Subcutaneous adipose tissue (tissue), 4 donors: Measurements from ENCODE around the gene CCER1. TPM values are rescaled to one million over a fixed set of nuclear protein-coding genes. Genes with fewer than 3 reads are reported as not detected.

Experiments
- total RNA-seq, 4 donors: library from RNA; depleted of rRNA; stranded (reverse); fragments of >200 nt; gene quantifications; one replicate each; pipeline ENCODE4 v1.1.0, GENCODE V29; 2016
- TF ChIP-seq, protein P1 (sequence below): fragments of 450-650 bp; IDR thresholded peaks from one replicate; pipeline ENCODE4 v1.5.1; 2016; ENCODE audit warnings: low read depth, mild to moderate bottlenecking, control low read depth, antibody characterized with exemption, moderate library complexity

Gene CCER1
- total RNA-seq, 4 donors from 2014 or later, result not detected

GRCh38 chr12:90979019-90979418 is 24.0 kb upstream of the CCER1 start:
- TF ChIP-seq, protein P1, sequence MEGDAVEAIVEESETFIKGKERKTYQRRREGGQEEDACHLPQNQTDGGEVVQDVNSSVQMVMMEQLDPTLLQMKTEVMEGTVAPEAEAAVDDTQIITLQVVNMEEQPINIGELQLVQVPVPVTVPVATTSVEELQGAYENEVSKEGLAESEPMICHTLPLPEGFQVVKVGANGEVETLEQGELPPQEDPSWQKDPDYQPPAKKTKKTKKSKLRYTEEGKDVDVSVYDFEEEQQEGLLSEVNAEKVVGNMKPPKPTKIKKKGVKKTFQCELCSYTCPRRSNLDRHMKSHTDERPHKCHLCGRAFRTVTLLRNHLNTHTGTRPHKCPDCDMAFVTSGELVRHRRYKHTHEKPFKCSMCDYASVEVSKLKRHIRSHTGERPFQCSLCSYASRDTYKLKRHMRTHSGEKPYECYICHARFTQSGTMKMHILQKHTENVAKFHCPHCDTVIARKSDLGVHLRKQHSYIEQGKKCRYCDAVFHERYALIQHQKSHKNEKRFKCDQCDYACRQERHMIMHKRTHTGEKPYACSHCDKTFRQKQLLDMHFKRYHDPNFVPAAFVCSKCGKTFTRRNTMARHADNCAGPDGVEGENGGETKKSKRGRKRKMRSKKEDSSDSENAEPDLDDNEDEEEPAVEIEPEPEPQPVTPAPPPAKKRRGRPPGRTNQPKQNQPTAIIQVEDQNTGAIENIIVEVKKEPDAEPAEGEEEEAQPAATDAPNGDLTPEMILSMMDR, result no peak

- TF ChIP-seq, protein P1, result no peak
Observed at GRCh38 chr12:90978117-90978770, 23.3 kb upstream of the CCER1 start.

DNA sequence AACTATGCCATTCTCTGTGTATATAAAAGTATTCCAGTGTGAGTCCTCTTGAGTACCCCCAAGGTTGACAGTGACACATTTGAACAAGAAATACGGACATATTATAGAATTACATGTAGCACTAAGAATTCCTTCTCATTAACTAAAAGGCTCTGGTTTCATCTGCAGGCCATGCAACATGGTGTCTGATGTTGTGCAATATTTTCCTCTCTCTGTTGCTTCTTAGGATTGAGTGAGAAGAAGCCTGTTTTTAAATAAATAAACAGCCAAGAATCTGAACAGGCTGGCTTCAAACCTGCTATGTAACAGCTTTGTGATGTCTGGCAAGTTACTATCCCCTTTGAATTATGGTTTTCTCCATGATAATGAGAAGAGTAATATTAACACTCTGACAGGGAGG is 22.2 kb upstream of the CCER1 start:
- TF ChIP-seq, protein P1, result no peak

GRCh38 chr12:90974286-90974685 is 19.3 kb upstream of the CCER1 start:
- TF ChIP-seq, protein P1, result no peak

DNA sequence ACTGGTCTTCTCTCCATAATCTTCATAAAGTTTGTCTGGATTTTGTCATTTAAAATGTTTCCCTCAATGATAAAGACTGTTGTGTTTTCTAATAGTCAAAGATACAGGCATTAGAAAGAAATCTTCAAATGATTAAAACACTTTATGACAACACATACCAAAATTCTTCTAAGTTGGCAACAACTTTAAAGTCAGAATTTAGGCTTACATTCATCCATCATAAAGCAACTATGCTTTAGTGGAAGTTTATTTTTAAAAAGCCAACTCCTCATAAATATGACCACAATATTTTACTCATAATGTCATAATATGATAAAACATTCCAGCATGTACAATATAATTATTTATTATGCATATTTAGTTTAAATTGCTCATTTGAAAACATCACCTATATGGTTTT is 17.2 kb upstream of the CCER1 start:
- TF ChIP-seq, protein P1, result no peak

DNA sequence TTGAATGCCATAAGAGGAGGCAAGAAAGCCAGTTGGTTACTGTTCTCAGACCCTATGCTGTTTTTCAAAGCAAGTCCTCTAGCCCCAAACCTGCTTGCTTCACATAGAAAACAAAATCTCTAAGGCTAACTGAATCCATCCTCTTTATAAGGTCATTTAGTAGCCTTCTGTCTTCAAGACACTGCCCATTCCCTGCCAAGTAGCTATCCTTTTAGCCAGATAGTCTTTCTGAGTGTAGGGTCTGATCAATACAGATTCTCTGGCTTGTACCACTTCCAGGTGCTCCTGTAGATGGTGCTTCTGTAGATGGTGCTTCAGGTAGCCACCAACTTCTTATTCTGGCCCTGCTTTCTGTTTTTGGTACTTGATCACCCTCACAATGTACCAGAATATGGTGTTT is 15.9 kb upstream of the CCER1 start:
- TF ChIP-seq, protein P1, result no peak

- TF ChIP-seq, protein P1, result no peak
Observed at GRCh38 chr12:90970471-90970870, 15.5 kb upstream of the CCER1 start.
